ENCODE results near the gene AQP12B.

GRCh38 chr2:240718896-240719490, 36.3 kb upstream of the AQP12B start:
- no peak for TF ChIP-seq GATA3 (IDR thresholded peaks at IDR 0.05; ENCODE audit: low read depth, low read length)
- no peak for TF ChIP-seq GATA2 (IDR thresholded peaks at IDR 0.05; ENCODE audit: low read depth, low read length)

Data from SH-SY5Y (cell line).